Subcutaneous adipose tissue (tissue), 4 donors: ENCODE data around the gene ASIC3. TPM values are rescaled to one million over a fixed set of nuclear protein-coding genes. Genes with fewer than 3 reads are reported as not detected.

Experiments
- CTCF ChIP-seq: fragments of 450-650 bp; IDR thresholded peaks from one replicate; pipeline ENCODE4 v1.5.1; 2016; ENCODE audit warnings: low read depth, mild to moderate bottlenecking, control low read depth, antibody characterized with exemption, moderate library complexity
- total RNA-seq, 4 donors: library from RNA; depleted of rRNA; stranded (reverse); fragments of >200 nt; gene quantifications; one replicate each; pipeline ENCODE4 v1.1.0, GENCODE V29; 2016

Gene ASIC3
- total RNA-seq, 4 donors from 2014 or later: 0.34 to 1.1 (median 0.44) TPM; not detected in 1

- no peak for TF ChIP-seq CTCF
These were observed 27.3 kb downstream of the ASIC3 start for GRCh38 chr7:151075662-151075971.

- no peak for TF ChIP-seq CTCF
These were observed 27.7 kb downstream of the ASIC3 start for GRCh38 chr7:151075978-151076426.

GRCh38 chr7:151076863-151077704 is 28.8 kb downstream of the ASIC3 start:
- no peak for TF ChIP-seq CTCF

GRCh38 chr7:151077705-151078232 is 29.4 kb downstream of the ASIC3 start:
- no peak for TF ChIP-seq CTCF

- no peak for TF ChIP-seq CTCF
These were observed 30.1 kb downstream of the ASIC3 start for GRCh38 chr7:151078233-151079040.

- TF ChIP-seq CTCF: no peak
These were observed 31.0 kb downstream of the ASIC3 start for GRCh38 chr7:151079199-151079910.
